GM20000 (cell line): ENCODE measurements around the gene SLC25A44.
A peak's percentile ranks its signal among the peaks of the same experiment; 100 is the strongest.

ENCODE experiments used
- DNase-seq: peaks from one replicate; pipeline ENCODE4 v3.0.0; 2012; ENCODE audit warnings: low spot score
- CTCF ChIP-seq: IDR thresholded peaks from 2 replicates; pipeline ENCODE4 v1.5.1; 2012; ENCODE audit warnings: mild to moderate bottlenecking, control low read depth; ENCODE audit errors: extremely low read depth, missing control alignments

Gene SLC25A44

GRCh38 chr1:156238248-156238647 is 44.3 kb downstream of the SLC25A44 start:
- no peak for DNase-seq
- no peak for TF ChIP-seq CTCF

GRCh38 chr1:156241311-156241811 is 47.5 kb downstream of the SLC25A44 start:
- no peak for TF ChIP-seq CTCF
- DNase-seq, result no peak

GRCh38 chr1:156241926-156242325 is 48.0 kb downstream of the SLC25A44 start, which contains the start of gene BGLAP:
Gene BGLAP, plus strand, starts transcription at chr1:156242184. Its CDS starts 48 bp downstream, at chr1:156242232.
- no peak for TF ChIP-seq CTCF
- no peak for DNase-seq

GRCh38 chr1:156242738-156243137 is 48.8 kb downstream of the SLC25A44 start:
- no peak for DNase-seq
- TF ChIP-seq CTCF, result no peak

- TF ChIP-seq CTCF, result no peak
- no peak for DNase-seq
These were observed 50.2 kb downstream of the SLC25A44 start for GRCh38 chr1:156244126-156244525.

- TF ChIP-seq CTCF, result no peak
- DNase-seq, result no peak
These were observed 50.8 kb downstream of the SLC25A44 start for GRCh38 chr1:156244712-156245111.

GRCh38 chr1:156245451-156246232 is 51.7 kb downstream of the SLC25A44 start:
- TF ChIP-seq CTCF, result no peak
- DNase-seq, result peak; percentile 80
